Middle frontal gyrus (tissue), 1 donor: ENCODE data around the gene FARS2.

Source experiments
- DNase-seq: peaks from one replicate; pipeline ENCODE4 v3.0.0-alpha.2; 2015; ENCODE audit warnings: low spot score; ENCODE audit errors: extremely low spot score

Gene FARS2

GRCh38 chr6:5260661-5261544 lies at the start of gene FARS2, which contains the start of gene LYRM4:
FARS2 (plus strand) TSS chr6:5261513.
LYRM4 (minus strand) TSS chr6:5260950; CDS start chr6:5260733, 217 bp downstream.
- peak; percentile 89 for DNase-seq

- no peak for DNase-seq
Measured at GRCh38 chr6:5213836-5214235, 47.5 kb upstream of the FARS2 start.

GRCh38 chr6:5214570-5215052 lies 46.7 kb upstream of the FARS2 start:
- no peak for DNase-seq

- DNase-seq, result no peak
Measured at GRCh38 chr6:5215159-5215558, 46.2 kb upstream of the FARS2 start.

GRCh38 chr6:5215799-5216198 lies 45.5 kb upstream of the FARS2 start:
- no peak for DNase-seq

GRCh38 chr6:5217356-5217755 lies 44.0 kb upstream of the FARS2 start:
- no peak for DNase-seq

- DNase-seq, result no peak
Measured at GRCh38 chr6:5219011-5219691, 42.2 kb upstream of the FARS2 start.

GRCh38 chr6:5220443-5220842 lies 40.9 kb upstream of the FARS2 start:
- no peak for DNase-seq

GRCh38 chr6:5223309-5223708 lies 38.0 kb upstream of the FARS2 start:
- DNase-seq, result no peak

GRCh38 chr6:5229356-5229755 lies 32.0 kb upstream of the FARS2 start:
- no peak for DNase-seq

GRCh38 chr6:5230081-5230480 lies 31.2 kb upstream of the FARS2 start:
- no peak for DNase-seq

GRCh38 chr6:5231289-5231688 lies 30.0 kb upstream of the FARS2 start:
- no peak for DNase-seq

- no peak for DNase-seq
Measured at GRCh38 chr6:5234874-5235273, 26.4 kb upstream of the FARS2 start.

GRCh38 chr6:5235830-5236229 lies 25.5 kb upstream of the FARS2 start:
- DNase-seq, result no peak

GRCh38 chr6:5237805-5238204 lies 23.5 kb upstream of the FARS2 start:
- DNase-seq, result no peak

GRCh38 chr6:5238336-5238735 lies 23.0 kb upstream of the FARS2 start:
- no peak for DNase-seq

GRCh38 chr6:5241252-5241651 lies 20.1 kb upstream of the FARS2 start:
- no peak for DNase-seq

- DNase-seq, result no peak
Measured at GRCh38 chr6:5243069-5243468, 18.2 kb upstream of the FARS2 start.

- no peak for DNase-seq
Measured at GRCh38 chr6:5246141-5247097, 14.9 kb upstream of the FARS2 start.

- no peak for DNase-seq
Measured at GRCh38 chr6:5247201-5247600, 14.1 kb upstream of the FARS2 start.
